ENCODE results near the gene MALRD1.

The MALRD1 gene

GRCh38 chr10:19048489-19048888, at the start of gene MALRD1:
MALRD1 (plus strand) TSS chr10:19048801; CDS start chr10:19048939, 138 bp downstream.
- no peak for DNase-seq (ENCODE audit: low spot score)

- no peak for DNase-seq (ENCODE audit: low spot score)
Measured at GRCh38 chr10:19003341-19003740, 45.3 kb upstream of the MALRD1 start.

GRCh38 chr10:19012111-19012510, 36.5 kb upstream of the MALRD1 start:
- no peak for DNase-seq (ENCODE audit: low spot score)

- no peak for DNase-seq (ENCODE audit: low spot score)
Measured at GRCh38 chr10:19014034-19014433, 34.6 kb upstream of the MALRD1 start.

- DNase-seq (ENCODE audit: low spot score) = no peak
Measured at GRCh38 chr10:19014498-19014897, 34.1 kb upstream of the MALRD1 start.

GRCh38 chr10:19017116-19017890, 31.3 kb upstream of the MALRD1 start:
- DNase-seq (ENCODE audit: low spot score) = no peak

- DNase-seq (ENCODE audit: low spot score) = no peak
Measured at GRCh38 chr10:19021162-19021561, 27.4 kb upstream of the MALRD1 start.

- no peak for DNase-seq (ENCODE audit: low spot score)
Measured at GRCh38 chr10:19024611-19025010, 24.0 kb upstream of the MALRD1 start.

- DNase-seq (ENCODE audit: low spot score) = no peak
Measured at GRCh38 chr10:19031763-19032162, 16.8 kb upstream of the MALRD1 start.

GRCh38 chr10:19033741-19034140, 14.9 kb upstream of the MALRD1 start:
- DNase-seq (ENCODE audit: low spot score) = no peak

- no peak for DNase-seq (ENCODE audit: low spot score)
Measured at GRCh38 chr10:19041171-19041570, 7.4 kb upstream of the MALRD1 start.

- no peak for DNase-seq (ENCODE audit: low spot score)
Measured at GRCh38 chr10:19043431-19043830, 5.2 kb upstream of the MALRD1 start.

GRCh38 chr10:19046679-19047078, 1.9 kb upstream of the MALRD1 start:
- no peak for DNase-seq (ENCODE audit: low spot score)

GRCh38 chr10:19048891-19049290, 290 bp downstream of the MALRD1 start:
- DNase-seq (ENCODE audit: low spot score) = no peak

GRCh38 chr10:19049567-19049966, 966 bp downstream of the MALRD1 start:
- DNase-seq (ENCODE audit: low spot score) = no peak

GRCh38 chr10:19054289-19054835, 5.8 kb downstream of the MALRD1 start:
- DNase-seq (ENCODE audit: low spot score) = no peak

GRCh38 chr10:19058046-19058445, 9.4 kb downstream of the MALRD1 start:
- DNase-seq (ENCODE audit: low spot score) = no peak

- no peak for DNase-seq (ENCODE audit: low spot score)
Measured at GRCh38 chr10:19063986-19064385, 15.4 kb downstream of the MALRD1 start.

GRCh38 chr10:19071946-19072345, 23.3 kb downstream of the MALRD1 start:
- no peak for DNase-seq (ENCODE audit: low spot score)

- no peak for DNase-seq (ENCODE audit: low spot score)
Measured at GRCh38 chr10:19077276-19077675, 28.7 kb downstream of the MALRD1 start.

- no peak for DNase-seq (ENCODE audit: low spot score)
Measured at GRCh38 chr10:19096501-19097073, 48.0 kb downstream of the MALRD1 start.

- DNase-seq (ENCODE audit: low spot score) = no peak
Measured at GRCh38 chr10:19097151-19097550, 48.5 kb downstream of the MALRD1 start.

GRCh38 chr10:19098803-19099202, 50.2 kb downstream of the MALRD1 start:
- DNase-seq (ENCODE audit: low spot score) = no peak

GRCh38 chr10:19107406-19107805, 58.8 kb downstream of the MALRD1 start:
- DNase-seq (ENCODE audit: low spot score) = no peak

Measured in hepatic stellate cell (primary cell).